ENCODE measurements around the gene TRPV6. TPM values are rescaled to one million over a fixed set of nuclear protein-coding genes. Genes with fewer than 3 reads are reported as not detected.
A peak's percentile ranks its signal among the peaks of the same experiment; 100 is the strongest.

The TRPV6 gene
- total and polyA plus RNA-seq, 2 donors from 2014 or later = 4.4 to 5.5 TPM

GRCh38 chr7:142868986-142869415 lies 16.5 kb downstream of the TRPV6 start:
- no peak overlapping the region for H3K9ac ChIP-seq (ENCODE audit: low read length in 3 of 3)
- no peaks in the 10 kb centered on the region for H3K36me3 ChIP-seq (ENCODE audit: control insufficient read depth in 2 of 3, insufficient read depth in 3 of 3, low read length in 3 of 3)
- no peak for FAIRE-seq
- no peak overlapping the region for H3K27ac ChIP-seq (ENCODE audit: low read depth in 2 of 2, low read length in 2 of 2)
- no peak for TF ChIP-seq CTCF (IDR thresholded peaks at IDR 0.05; ENCODE audit: borderline replicate concordance, extremely low read depth, insufficient read depth)
- peak in 1 of 5 donors; percentile 4 for DNase-seq
- H3K9me3 ChIP-seq (ENCODE audit: control insufficient read depth in 2 of 3, insufficient read depth in 1 of 3, low read length in 3 of 3) = no peaks in the 10 kb centered on the region
- H3K27me3 ChIP-seq (ENCODE audit: control insufficient read depth, insufficient read depth, low read length) = no peaks in the 10 kb centered on the region
- intact Hi-C loops (cut with DNase I) = no loop called here
- H3K4me3 ChIP-seq (ENCODE audit: low read length in 3 of 3) = no peak overlapping the region
- no peaks in the 10 kb centered on the region for H3K4me1 ChIP-seq (ENCODE audit: control insufficient read depth in 2 of 3, insufficient read depth in 2 of 3, low read depth in 1 of 3, low read length in 3 of 3)

- FAIRE-seq (no peak), DNase-seq (no peak)
- H3K36me3 ChIP-seq (ENCODE audit: control insufficient read depth in 2 of 3, insufficient read depth in 3 of 3, low read length in 3 of 3) = no peaks in the 10 kb centered on the region
- no peaks in the 10 kb centered on the region for H3K27me3 ChIP-seq (ENCODE audit: control insufficient read depth, insufficient read depth, low read length)
- no peaks in the 10 kb centered on the region for H3K9me3 ChIP-seq (ENCODE audit: control insufficient read depth in 2 of 3, insufficient read depth in 1 of 3, low read length in 3 of 3)
- intact Hi-C loops (cut with DNase I) = no loop called here
- no peaks in the 10 kb centered on the region for H3K4me1 ChIP-seq (ENCODE audit: control insufficient read depth in 2 of 3, insufficient read depth in 2 of 3, low read depth in 1 of 3, low read length in 3 of 3)
- no peak for TF ChIP-seq CTCF (IDR thresholded peaks at IDR 0.05; ENCODE audit: borderline replicate concordance, extremely low read depth, insufficient read depth)
- no peak overlapping the region for H3K27ac ChIP-seq (ENCODE audit: low read depth in 2 of 2, low read length in 2 of 2)
- no peak overlapping the region for H3K9ac ChIP-seq (ENCODE audit: low read length in 3 of 3)
- no peak overlapping the region for H3K4me3 ChIP-seq (ENCODE audit: low read length in 3 of 3)
Observed at GRCh38 chr7:142868188-142868985, 17.2 kb downstream of the TRPV6 start.

DNA sequence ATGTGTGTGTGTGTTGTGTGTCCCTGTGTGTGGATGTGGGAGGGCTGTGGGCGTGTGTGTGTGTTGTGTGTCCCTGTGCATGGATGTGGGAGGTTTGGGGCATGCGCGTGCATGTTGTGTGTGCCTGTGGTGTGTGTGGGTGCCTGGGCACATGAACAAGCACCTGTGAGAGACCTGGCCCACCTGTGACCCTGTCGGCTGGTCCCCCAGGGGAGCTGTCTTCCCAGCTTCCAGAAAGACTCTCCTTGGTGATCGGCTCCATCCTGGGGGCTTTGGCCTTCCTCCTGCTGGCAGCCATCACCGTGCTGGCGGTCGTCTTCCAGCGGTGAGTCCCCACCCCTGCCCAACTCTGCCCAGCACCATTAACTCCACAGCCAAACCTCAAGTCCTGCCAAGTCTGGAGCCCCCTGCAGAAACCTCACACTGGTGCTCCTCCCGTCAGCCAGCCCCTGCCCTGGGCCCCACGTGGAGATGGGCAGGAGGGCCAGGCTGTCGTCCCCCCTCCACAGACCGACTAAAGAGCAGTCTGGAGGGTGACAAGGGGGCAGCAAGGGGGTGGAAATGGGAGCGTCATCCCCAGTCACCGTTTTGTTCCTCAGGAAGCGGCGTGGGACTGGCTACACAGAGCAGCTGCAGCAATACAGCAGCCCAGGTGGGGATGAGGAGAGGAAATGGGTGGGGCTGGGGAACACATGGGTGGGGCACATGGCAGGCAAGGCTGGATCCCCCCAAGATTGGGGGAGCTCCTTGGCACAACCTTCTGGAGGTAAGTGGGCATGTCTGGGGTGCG lies 18.0 kb downstream of the TRPV6 start:
- Histone ChIP-seq H3K4me1 (ENCODE audit: control insufficient read depth in 2 of 3, insufficient read depth in 2 of 3, low read depth in 1 of 3, low read length in 3 of 3) (no peaks in the 10 kb centered on the region), H3K36me3 (ENCODE audit: control insufficient read depth in 2 of 3, insufficient read depth in 3 of 3, low read length in 3 of 3) (no peaks in the 10 kb centered on the region), H3K27me3 (ENCODE audit: control insufficient read depth, insufficient read depth, low read length) (no peaks in the 10 kb centered on the region), H3K27ac (ENCODE audit: low read depth in 2 of 2, low read length in 2 of 2) (no peak overlapping the region), H3K9me3 (ENCODE audit: control insufficient read depth in 2 of 3, insufficient read depth in 1 of 3, low read length in 3 of 3) (no peaks in the 10 kb centered on the region), H3K4me3 (ENCODE audit: low read length in 3 of 3) (no peak overlapping the region), H3K9ac (ENCODE audit: low read length in 3 of 3) (no peak overlapping the region)
- TF ChIP-seq CTCF (IDR thresholded peaks at IDR 0.05; ENCODE audit: borderline replicate concordance, extremely low read depth, insufficient read depth) = no peak
- intact Hi-C loops (cut with DNase I) = no loop called here
- DNase-seq (peak in 1 of 5 donors; percentile 4), FAIRE-seq (no peak)
